GM04503 (cell line): ENCODE measurements around the gene CELSR1.

Source experiments
- DNase-seq: peaks from one replicate; pipeline ENCODE4 v3.0.0-alpha.2; 2012; ENCODE audit warnings: low read depth

The CELSR1 gene

DNA sequence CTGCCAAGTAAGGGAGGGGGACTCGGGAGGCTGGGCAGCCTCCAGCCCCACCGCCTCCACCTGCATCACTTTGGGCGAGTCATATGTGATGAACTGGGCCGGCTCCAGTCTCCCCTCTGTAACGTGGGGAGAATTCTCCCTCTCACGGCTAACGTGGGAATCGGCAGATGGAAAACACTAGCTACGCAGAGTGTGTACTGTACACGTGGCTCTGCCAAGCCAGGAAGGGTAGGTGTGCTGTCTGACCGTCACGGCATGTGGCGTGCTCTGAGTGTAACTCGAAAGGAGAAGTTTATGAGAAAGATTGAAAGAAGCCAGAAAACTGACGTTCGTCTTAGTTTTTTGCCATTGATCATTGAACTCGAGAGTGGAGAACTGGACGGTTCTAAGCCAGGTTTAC, 188.2 kb downstream of the CELSR1 start:
- no peak for DNase-seq

DNA sequence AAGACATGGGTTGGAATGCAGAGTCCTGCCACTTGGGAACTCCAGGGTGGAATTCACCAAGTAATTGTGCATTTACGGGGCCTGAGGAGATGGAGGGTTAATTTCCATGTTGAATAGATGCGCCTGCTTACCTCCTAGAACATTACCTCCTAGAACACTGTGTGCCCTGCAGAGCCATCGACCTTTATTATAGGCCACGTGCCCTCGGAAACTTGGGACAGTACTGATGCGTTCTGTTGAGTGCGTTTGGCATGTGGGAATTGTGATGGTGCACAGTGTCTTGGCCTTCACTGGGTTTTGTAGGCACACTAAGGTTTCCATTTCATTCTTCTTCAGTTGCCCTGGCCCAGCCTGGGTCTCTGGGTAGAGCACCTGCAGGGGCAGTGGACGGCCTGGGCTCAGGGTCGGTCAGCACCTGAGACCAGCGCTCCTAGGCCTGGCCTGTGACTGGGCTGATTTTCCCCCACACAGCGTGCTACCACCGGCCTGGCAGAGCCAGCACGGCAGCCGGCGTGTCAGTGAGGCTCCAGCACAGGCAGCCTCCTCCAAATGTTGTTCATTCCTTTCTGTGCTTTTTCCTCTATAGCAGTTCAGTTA, 189.2 kb downstream of the CELSR1 start:
- DNase-seq: no peak

DNA sequence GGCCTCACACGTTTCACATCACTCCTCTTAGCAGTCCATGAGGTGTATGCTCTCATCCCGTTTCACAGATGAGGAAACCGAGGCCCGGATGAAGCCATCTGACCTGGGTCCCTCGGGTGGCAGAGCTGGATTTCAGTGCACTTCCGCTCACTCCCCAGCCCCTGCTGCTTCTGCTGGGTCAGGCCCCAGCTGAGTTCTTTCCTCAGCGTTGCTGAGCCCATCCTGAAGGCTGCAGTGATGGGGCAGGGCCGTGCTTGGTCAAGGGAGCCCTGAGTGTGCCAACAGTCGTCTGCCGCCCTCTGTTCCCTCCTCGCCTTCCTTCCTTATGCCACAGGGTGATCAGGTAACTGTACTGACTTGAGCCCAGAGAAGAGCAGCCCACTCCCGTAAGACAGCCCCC, 189.8 kb downstream of the CELSR1 start:
- no peak for DNase-seq

DNA sequence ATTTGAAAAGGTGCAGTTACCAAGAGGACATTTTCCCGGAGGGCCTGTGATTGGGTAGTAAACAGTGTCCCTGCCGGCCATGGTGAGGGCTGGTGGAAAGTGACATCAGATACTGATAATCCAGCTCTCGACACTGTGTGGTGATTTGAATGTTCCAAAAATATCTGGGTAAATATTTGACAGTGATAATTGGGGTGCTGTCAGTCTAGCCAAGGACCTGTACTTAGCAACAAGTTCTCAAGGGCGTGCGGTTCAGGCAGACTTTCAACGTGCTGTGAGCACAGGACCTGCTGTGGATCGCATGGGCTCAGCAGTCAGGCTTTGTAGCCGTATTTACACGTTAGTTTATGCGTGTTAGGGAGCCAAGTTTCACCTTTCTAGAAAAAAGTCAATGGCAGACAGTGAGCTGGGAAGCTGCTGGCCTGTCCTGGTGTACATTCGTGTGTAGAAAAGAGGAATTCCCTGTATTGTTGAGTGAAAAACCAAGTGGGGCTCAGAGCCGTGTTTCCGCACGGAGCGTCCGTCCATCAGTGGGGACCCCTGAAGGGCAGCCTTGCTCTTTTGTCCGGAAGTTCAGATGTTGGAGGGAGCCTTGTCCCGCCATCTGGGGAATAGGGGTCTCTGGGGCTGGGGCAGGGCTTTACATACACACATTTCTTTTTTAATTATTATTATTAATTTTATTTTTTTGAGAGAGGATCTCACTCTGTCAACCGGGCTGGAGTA, 190.6 kb downstream of the CELSR1 start:
- no peak for DNase-seq

DNA sequence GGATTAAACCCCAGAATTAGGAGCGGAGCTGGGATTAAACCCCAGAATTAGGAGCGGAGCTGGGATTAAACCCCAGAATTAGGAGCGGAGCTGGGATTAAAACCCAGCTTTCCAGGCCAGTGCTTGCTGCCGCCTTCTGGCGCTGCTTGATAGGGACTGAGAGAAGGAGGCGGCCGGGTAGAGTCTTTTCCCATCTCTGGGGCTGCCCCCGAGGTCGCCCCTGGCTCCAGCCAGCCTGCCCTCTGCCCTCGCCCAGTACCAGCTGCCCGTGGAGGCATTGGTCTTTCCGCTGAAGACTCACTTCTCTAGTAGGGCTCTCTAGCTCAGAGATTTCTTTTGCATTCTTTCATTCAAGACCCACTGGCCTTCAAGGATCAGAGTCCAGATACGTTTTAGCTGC, 196.7 kb downstream of the CELSR1 start:
- DNase-seq: no peak

DNA sequence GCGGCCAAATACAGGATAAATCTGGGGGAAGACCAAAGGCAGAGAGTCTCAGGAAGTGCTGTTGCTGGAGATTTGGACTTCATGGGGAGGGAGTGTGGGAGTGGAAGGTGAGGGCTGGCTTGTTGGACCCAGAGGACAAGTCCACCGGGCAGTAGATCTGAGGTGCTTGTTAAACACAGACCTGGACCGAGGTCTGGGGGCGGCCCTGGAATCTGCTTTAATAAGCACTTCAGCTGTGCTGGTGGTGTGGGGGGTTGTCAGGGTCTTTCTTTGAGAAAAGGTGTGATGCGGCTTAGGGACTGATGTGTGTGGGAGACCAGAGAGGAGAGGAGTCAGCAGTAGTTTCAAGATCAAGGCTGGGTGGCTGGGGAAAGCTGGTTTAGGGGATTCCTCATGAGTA, 197.5 kb downstream of the CELSR1 start:
- DNase-seq: no peak

DNA sequence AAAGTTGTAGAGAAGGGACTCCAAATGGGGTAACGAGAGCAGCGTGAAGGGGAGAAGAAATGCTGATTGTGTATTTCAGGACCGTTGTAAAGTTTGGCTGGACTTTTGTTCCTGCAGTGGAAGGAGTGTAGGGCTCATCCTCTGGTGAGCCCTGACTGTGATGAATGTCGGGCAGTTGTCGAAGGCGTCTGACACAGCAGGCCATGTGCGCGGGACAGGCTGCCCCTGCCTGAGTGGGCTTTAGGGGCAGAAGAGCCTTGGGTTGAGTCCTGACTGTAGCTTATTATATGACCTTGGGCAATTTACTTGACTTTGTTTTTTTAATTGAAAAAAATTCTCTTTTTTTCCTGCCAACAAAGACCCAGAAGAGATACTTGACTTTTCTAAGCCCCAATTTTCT, 198.8 kb downstream of the CELSR1 start:
- DNase-seq: no peak

DNA sequence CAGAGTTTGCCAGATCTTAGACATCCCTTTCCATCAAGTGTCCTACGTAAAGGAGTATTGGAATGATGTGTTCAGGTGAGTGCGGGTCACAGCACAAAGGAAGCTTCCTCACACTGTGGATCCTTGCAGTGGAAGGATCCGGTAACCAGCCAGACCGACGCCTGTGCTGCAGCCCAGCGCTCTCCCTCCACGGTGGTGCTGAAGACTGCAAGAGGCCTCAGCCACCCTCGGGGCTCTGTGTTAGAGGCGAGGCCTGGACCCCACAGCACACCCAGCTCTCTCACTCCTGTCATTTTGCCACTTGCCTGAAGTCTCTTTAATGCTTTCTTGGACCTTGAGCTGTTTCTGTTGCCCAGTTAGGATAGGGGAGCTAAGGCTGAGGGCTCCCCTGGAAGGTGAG, 199.6 kb downstream of the CELSR1 start:
- no peak for DNase-seq

DNA sequence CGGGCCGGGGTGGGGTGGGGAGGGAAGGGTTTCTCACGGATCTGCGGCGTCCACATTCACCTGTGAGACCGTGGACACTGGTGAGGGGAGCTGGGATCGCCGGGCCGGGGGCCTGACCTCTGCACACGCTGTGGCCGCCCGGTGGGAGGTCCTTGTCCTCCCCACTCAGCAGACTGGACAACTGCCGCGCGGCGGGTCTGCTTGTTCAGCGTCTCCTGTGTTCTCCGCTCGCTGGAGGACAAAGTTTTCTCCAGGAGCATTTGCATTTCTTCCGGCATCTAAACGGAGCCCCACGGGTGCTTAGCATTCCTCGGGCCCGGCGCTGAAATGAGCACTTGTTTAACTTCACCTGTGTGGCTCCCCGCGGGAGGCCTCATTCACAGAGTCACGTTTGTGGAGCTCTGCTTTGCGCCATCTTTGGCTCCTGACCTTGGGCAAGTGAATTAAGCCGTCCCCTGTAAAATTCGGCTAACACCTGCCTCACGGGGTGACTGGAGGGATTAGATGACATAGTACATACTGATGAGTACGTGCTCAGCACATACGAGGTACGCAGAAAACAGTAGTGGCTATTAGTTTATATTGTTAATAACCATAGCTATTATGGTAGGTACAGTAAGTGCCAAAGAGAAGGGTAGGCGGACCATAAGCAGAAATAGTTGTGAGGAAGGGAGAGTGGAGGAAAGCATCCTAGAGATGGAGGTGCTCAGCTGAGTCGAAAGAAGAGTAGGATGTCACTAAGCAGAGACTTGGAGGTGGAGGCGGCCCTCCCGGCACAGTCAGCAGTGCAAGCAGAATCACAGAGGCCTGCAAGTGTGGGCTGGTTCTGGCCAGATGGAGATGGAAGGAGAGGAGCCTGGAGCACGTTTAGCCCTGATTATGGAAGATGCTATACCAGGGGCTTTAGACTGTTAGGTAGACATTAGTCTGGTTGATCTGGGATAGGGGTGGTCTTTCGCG, 201.0 kb downstream of the CELSR1 start:
- DNase-seq: no peak

DNA sequence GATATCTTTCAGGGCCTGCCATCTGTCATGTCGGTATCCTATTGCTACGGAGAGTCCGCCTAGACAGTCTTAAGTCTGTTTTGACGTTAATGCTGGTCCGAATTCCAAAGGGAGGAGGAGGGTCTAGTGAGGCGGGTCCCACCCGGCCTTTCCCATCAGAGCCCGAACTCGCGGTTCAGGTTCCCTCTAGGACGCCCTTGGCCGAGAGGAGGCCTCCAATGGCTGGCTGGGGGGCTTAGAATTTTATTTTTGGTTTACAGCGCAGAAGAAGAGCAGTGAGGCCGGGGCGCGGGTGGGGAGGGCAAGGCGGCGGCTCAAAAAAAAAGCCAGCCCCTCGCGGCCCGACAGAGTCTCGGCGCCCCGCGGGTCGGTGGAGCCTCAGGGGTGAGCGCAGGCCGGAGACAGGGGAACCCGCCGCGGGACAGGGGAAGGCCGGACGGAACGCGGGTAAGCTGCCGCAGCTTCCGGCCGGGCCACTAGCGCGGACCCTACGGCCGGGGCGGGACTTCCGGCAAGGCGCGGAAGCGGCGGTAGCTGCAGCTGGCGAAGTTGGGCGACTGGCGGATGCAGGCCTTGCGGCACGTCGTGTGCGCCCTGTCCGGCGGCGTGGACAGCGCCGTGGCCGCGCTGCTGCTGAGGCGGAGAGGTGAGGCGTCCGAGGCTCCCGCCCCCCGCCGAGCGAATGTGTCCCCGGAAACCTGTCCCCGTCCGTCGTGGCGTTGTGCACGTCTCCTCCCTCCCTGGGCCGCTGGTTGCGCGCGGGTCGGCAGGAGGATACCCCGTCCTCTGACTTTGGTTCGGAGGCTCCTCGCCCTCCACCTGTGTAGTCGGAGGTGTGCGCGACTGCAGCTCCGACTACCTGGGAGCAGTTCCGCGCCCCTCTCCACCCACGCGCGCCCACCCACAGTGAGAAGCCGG, 202.0 kb downstream of the CELSR1 start, which contains the start of gene TRMU:
Gene TRMU (plus strand): TSS at position 514 of the 918 bp plus-strand sequence. CDS start 51 bp downstream, at position 565.
- peak; percentile 25 for DNase-seq

DNA sequence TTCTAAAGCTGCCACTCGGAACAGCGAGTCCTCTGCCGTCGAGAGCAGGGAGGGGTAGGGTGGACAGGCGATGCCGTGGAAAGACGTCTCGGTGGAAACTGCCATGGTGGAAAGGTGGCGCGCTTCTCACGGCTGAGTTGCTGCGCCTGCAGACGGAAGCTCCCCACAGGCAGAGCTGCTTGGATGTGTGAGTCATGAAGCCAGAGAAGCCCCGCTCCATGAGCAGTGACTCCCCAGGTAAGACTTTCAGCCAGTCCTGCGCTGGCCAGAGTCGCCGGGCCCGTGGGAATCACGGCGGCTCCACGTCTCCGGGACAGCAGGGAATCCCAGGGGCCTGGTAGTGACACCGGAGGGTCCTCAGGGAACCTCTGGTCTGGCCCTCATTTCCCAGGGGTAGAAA, 205.9 kb downstream of the CELSR1 start:
- no peak for DNase-seq

DNA sequence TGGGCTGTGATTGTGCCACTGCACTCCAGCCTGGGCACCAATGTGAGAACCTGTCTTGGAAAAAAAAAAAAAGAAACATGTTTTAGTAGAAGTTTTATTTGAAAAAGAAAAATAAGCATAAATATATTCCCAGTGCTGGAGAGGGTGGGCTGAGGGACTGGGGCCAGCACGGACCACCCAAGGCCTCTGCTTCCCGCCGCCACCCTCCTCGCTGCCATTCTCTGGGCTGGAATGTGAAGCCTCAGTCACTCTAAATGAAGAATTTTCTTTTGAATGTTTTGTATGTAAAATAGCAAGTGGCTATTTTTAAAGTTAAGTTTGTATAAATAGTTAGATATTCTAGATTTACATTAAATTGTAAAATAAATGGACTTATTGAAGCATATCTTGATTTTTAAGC, 207.0 kb downstream of the CELSR1 start:
- DNase-seq: no peak

DNA sequence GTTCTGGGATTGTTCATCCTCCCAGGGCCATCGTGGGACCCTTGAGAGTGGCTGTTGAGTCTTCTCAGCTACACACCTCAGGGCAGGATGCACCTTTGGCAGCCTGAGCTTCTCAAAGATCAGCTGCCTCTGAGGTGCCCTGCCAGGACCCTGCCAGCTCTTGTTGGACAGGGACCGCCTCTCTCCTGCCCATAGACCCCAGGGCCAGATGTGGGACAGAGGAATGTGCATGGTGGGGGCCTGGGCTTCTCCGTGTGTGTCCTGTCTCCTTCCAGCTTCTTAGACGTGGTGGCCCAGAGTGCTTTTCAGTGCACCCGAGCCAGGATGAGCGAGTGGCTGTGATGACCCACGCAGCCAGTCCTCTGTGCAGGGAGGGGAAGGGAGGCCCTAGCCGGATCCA, 207.8 kb downstream of the CELSR1 start:
- no peak for DNase-seq

DNA sequence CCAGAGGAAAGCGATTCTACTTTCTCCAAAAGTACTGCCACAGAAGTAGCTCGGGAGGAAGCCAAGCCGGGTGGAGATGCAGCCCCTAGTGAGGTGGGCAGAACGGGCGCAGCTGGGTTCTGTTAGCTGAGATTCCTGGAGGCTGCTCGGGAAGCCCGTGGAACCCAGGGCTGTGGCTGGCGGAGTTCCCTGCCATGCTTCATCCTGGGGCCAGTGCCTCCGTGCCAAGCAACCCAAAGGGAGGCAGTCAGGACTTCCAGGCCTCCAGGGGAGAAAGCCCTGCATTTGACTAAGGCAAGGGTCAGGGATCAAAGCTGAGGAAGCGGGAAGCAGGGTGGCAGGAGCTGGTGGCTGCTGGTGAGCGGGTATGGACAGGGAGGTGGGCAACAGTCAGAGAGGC, 208.6 kb downstream of the CELSR1 start:
- no peak for DNase-seq

DNA sequence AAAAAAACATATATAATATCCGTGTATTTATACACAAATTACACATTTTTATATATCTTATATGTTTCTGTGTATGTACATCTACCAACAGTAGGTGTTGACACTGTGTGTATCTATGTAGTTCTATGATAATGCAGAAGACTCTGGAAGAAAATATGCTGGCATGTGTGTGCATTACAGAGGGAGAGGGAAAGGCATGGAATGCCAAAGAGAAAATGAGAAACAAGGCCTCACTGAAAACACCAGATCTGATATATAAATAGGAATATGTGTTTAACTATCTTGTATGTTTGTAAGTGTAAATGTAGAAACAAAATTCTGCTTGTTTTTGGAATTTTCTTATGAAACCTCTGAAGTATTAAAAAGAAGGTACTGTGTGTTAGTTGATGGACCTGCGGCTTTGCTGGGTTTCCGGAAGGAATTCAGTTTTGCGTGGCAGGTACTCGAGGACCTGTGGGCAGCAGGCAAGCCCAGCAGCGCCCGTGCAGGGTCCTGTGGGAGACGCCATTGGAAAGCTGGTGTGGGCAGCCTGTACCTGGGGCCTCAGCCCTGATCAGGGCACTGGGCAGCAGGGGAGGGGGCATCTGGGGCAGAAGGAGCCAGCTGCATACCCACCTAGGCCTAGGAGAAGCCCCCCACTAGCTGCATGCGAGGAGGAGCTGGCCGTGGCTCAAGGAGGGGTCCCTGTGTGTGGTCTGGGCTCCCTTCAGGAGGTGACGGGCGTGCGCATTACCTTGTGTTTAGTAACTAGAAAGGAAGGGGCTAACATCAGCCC, 209.5 kb downstream of the CELSR1 start:
- DNase-seq: no peak

DNA sequence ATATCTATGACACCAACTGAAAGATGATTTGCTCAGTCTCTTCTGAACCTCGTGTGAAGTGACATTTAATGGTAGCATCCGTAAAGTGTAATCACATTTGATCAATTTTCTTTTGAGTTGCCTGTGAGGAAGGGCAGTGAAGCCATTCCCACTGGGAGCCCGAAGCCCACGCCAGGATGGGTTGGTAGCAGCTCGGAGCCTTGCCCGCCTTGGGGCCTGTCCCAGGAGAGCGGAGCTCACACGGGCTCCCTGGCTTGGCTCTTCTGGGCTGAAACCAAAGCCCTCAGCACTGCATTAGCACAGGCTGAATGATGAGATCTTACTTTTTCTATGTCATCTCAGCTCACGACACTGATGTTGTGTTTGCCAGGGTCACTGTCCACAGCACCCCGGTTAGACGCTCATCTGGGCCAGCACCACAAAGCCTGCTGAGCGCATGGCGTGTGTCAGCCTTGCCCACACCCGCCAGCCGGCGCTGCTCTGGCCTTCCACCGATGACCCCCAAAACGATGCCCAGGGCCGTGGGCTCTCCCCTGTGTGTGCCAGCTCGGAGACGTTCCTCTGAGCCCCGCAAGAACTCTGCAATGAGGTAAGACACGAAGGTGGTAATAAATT, 211.2 kb downstream of the CELSR1 start:
- no peak for DNase-seq

DNA sequence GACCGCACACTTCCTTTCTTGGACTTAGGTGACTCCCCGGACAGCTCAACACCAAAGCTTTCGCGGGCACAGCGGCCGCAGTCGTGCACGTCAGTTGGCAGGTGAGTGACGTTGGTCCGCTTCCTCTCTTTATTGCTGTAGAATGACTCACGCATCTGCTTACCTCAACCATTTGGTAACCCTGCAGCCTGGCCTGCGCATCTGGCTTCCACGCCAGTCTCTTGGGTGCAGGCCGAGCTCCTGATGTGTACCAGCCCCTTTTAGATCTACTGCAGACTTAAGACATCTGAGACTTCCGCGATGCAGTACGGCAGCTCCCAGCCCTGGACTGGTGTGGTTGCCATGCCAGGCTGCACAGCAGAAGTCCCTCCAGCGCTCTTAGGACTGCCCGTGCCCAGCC, 214.3 kb downstream of the CELSR1 start:
- no peak for DNase-seq

DNA sequence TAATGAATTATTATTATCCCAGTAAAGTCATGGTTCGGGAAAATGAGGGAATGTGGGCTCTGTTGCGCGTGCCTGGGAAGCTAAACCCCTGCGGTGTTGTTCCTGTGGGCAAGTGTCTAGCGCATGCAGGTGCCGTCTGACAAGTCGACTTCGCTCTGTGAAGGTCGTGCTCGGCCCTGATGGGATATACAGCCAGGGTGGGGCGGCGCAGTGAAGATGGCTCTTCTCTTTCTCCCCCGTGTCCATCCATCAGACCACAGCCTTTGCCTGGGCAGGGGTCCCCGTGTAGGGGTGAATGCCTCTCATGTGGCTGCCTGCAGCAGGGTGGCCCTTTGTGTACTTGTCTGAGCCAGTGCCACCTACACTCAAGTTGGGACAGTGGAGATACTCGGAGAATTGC, 214.7 kb downstream of the CELSR1 start:
- no peak for DNase-seq

DNA sequence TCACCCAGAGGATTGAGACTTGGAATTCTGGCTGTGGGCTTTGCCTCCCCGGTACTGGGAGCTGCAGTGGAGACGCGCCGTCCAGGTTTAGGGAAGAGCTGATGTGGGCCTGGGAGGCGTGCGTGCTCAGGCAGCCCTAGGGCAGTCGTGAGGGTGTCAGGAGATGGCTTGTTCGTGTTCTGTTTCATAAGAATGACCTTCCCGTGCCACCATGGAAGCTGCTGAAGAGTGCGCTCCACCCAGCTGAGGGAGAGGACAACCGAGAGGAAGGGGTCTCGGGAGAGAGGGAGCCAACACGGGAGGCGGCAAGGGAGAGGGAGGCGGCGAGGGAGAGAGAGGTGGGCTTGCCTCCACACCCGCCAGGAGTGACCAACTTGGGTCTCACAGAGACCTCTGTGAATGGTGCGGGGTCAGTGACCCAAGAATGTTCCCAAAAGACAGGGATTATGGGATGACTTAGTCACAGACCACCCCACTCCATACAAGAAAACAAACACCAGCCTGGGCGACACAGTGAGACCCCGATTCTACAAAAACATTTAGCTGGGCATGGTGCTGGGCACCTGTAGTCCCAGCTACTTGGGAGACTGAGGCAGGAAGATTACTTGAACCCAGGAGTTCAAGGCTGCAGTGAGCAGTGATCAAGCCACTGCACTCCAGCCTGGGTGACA, 216.6 kb downstream of the CELSR1 start:
- no peak for DNase-seq

DNA sequence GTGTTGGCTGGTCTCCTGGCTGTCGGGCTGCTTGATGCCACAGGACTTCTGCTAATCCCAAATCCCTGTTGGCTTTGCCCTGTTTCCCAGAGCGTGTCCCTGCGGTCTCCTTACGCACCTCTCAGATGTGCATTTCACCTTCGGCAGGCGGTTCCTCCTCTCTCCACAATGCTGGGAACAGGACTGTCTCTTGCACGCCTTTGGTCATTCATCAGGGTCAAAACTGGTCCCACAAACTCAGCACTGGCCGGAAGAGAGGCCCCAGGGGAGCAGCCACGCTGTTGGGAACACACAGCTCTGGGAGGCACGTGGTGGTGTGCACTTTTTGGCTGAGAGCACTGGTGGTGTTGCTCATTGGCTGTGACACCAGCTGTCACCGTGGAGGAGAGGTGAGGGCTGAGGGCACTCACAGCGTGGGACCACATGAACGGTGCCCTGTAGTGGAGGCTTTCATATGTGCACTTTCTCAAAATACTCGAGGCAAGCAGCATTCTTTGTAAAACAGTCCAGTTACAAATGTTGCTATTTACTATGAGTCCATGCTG, 217.2 kb downstream of the CELSR1 start:
- no peak for DNase-seq
